Glutamatergic neuron (in vitro differentiated cells): ENCODE results near the gene HSF2. TPM values are rescaled to one million over a fixed set of nuclear protein-coding genes. Genes with fewer than 3 reads are reported as not detected.

Experiments used
- DNase-seq: peaks from one replicate; pipeline ENCODE4 v3.0.0; 2022
- H3K27ac Mint-ChIP-seq: one replicate; pipeline ENCODE4 v1.8.0; 2020; ENCODE audit warnings: mild to moderate bottlenecking, mixed read lengths, inconsistent platforms; ENCODE audit not compliant: unreplicated experiment
- H3K27me3 Mint-ChIP-seq: one replicate; pipeline ENCODE4 v1.8.0; 2020; ENCODE audit warnings: mild to moderate bottlenecking, moderate library complexity, mixed read lengths, inconsistent platforms; ENCODE audit not compliant: unreplicated experiment
- H3K36me3 Mint-ChIP-seq: one replicate; pipeline ENCODE4 v1.8.0; 2020; ENCODE audit warnings: mild to moderate bottlenecking, mixed read lengths, inconsistent platforms; ENCODE audit not compliant: unreplicated experiment
- H3K4me1 Mint-ChIP-seq: one replicate; pipeline ENCODE4 v1.8.0; 2020; ENCODE audit warnings: mild to moderate bottlenecking, low read depth, mixed read lengths, inconsistent platforms; ENCODE audit not compliant: unreplicated experiment
- H3K4me3 Mint-ChIP-seq: one replicate; pipeline ENCODE4 v1.8.0; 2020; ENCODE audit warnings: mild to moderate bottlenecking, mixed read lengths, inconsistent platforms; ENCODE audit not compliant: unreplicated experiment
- H3K9me3 Mint-ChIP-seq: one replicate; pipeline ENCODE4 v1.8.0; 2020; ENCODE audit warnings: mild to moderate bottlenecking, moderate library complexity, mixed read lengths, inconsistent platforms; ENCODE audit not compliant: unreplicated experiment
- total RNA-seq: library from RNA; stranded (reverse); fragmentation: NEBNext Ultra II Directional; extraction: Animal tissue kit (Norgen Biotek cat#: 25700); gene quantifications from one replicate; pipeline ENCODE4 v1.2.1, GENCODE V29; 2021; ENCODE audit not compliant: unreplicated experiment
- TF ChIP-seq, protein P1 (sequence below): fragments of 200-600 bp; sonication (generic); IDR thresholded peaks from one replicate; pipeline ENCODE4 v1.5.0; 2021; ENCODE audit not compliant: partially characterized antibody, unreplicated experiment

Gene HSF2
- total RNA-seq, 1 donor from 2014 or later = 25.4 TPM

DNA sequence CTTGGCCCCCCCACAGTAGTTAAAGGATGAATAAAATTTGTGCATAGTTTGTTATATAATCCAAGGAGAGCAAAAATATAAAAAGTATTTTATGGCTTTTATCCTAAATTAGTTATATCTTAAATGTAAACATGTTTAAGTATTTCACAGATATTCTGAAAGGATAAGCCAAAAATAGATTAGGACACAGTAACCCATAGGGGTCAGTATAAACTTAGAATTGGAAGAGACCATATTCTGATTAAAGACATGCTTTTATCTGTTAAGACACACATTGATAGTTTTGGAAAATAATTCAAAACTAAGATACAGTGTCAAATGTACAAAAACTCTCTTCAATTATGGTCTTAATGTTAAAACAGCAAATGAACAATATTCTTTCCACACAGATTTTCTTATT is 76.7 kb downstream of the HSF2 start:
- Mint-ChIP-seq H3K4me3 (no peak overlapping the region), H3K4me1 (no peaks in the 10 kb centered on the region), H3K27ac (no peak overlapping the region), H3K9me3 (peaks cover 8% of the 10 kb centered on the region), H3K27me3 (peaks cover 8% of the 10 kb centered on the region), H3K36me3 (no peaks in the 10 kb centered on the region)
- TF ChIP-seq, protein P1, sequence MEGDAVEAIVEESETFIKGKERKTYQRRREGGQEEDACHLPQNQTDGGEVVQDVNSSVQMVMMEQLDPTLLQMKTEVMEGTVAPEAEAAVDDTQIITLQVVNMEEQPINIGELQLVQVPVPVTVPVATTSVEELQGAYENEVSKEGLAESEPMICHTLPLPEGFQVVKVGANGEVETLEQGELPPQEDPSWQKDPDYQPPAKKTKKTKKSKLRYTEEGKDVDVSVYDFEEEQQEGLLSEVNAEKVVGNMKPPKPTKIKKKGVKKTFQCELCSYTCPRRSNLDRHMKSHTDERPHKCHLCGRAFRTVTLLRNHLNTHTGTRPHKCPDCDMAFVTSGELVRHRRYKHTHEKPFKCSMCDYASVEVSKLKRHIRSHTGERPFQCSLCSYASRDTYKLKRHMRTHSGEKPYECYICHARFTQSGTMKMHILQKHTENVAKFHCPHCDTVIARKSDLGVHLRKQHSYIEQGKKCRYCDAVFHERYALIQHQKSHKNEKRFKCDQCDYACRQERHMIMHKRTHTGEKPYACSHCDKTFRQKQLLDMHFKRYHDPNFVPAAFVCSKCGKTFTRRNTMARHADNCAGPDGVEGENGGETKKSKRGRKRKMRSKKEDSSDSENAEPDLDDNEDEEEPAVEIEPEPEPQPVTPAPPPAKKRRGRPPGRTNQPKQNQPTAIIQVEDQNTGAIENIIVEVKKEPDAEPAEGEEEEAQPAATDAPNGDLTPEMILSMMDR = peak; percentile 45
- no peak for DNase-seq

DNA sequence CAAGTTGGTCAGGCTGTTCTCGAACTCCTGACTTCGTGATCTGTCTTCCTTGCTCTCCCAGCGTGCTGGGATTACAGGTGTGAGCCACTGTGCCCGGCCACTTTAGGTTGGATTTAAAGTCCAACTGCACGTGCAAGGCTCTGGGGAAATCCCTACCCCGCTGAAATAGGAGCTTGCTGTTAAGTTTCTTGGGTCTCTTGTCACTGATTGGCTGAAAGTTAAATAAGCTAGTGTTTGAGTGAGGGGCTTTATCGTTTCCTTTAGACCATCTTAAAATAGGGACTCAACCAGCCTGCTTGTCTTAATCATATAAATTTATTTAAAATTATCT is 83.3 kb downstream of the HSF2 start:
- Mint-ChIP-seq H3K27ac (peak overlapping the region; percentile 90), H3K9me3 (peaks cover 3% of the 10 kb centered on the region), H3K4me1 (peaks cover 16% of the 10 kb centered on the region), H3K27me3 (peaks cover 2% of the 10 kb centered on the region), H3K4me3 (peak overlapping the region; percentile 94), H3K36me3 (no peaks in the 10 kb centered on the region)
- TF ChIP-seq, protein P1 = no peak
- no peak for DNase-seq

Other genes with a start within 250 kb of the HSF2 start
- gene SERINC1, start 72.2 kb downstream of the HSF2 start, total RNA-seq = 300 TPM
- gene PKIB, start 210.8 kb downstream of the HSF2 start, total RNA-seq = 48.1 TPM